GM12878 (cell line): ENCODE results near the gene LCOR. TPM values are rescaled to one million over a fixed set of nuclear protein-coding genes. Genes with fewer than 3 reads are reported as not detected.

ENCODE experiments used
- ATAC-seq: fragments of 200-7000 bp; cut with Tn5 transposase; 3 replicates; pipeline ENCODE4 v1.9.1; 2020; ENCODE audit warnings: mild to moderate bottlenecking, moderate library complexity
- BruUV-seq: library from RNA; stranded (reverse); fragments of 400-500 nt; replicated peaks from 2 replicates; lab custom pipeline; 2021; lab: Mats Ljungman, UMichigan
- CTCF ChIA-PET: fragments of 300-600 bp; sonication (Branson Sonifier 250); formaldehyde crosslinking; extraction: SDS; loops from one replicate; lab custom pipeline; 2021; ENCODE audit warnings: inconsistent platforms; lab: Yijun Ruan, JAX
- POLR2A ChIA-PET: fragments of 350-600 bp; formaldehyde crosslinking; extraction: SDS; loops from one replicate; lab custom pipeline; 2021; ENCODE audit warnings: inconsistent platforms; lab: Charles Lee
- RAD21 ChIA-PET: fragments of 300-600 bp; sonication (Branson Sonifier 250); formaldehyde crosslinking; loops from one replicate; lab custom pipeline; 2023; ENCODE audit warnings: antibody characterized with exemption; ENCODE audit not compliant: unreplicated experiment; lab: Charles Lee
- SMC1A ChIA-PET: fragments of 300-600 bp; sonication (Branson Sonifier 250); formaldehyde crosslinking; loops from one replicate; lab custom pipeline; 2023; ENCODE audit not compliant: unreplicated experiment, uncharacterized antibody; lab: Charles Lee
- DNase-seq: peaks from one replicate; pipeline ENCODE4 v3.0.0-alpha.2; 2011; ENCODE audit warnings: low read depth, low spot score
- FAIRE-seq: peaks from 3 replicates; lab custom pipeline; 2011; peaks lifted over from hg19 to GRCh38; lab: Jason Lieb, UNC
- H2AFZ ChIP-seq: 2 replicates; pipeline ENCODE4 v1.6.0; 2011; ENCODE audit warnings: low read depth, low read length, control low read depth; ENCODE audit not compliant: control insufficient read depth
- H3K27ac ChIP-seq: 2 replicates; pipeline ENCODE4 v1.5.1; 2011; ENCODE audit warnings: control low read depth; ENCODE audit not compliant: control insufficient read depth, insufficient read depth
- H3K27me3 ChIP-seq, 2 experiments: replicated peaks in 1 of 2; 2 replicates each; pipeline versions ENCODE4 v1.6.0 to v1.6.1; 2011; ENCODE audit warnings: low read length in 1 of 2; ENCODE audit not compliant: control insufficient read depth in 2 of 2, insufficient read depth in 2 of 2
- H3K36me3 ChIP-seq, 2 experiments: 2 replicates each; pipeline ENCODE4 v1.5.1; 2011; ENCODE audit warnings: low read length in 1 of 2; ENCODE audit not compliant: control insufficient read depth in 2 of 2, insufficient read depth in 2 of 2
- H3K4me1 ChIP-seq: 2 replicates; pipeline ENCODE4 v1.6.1; 2011; ENCODE audit warnings: mild to moderate bottlenecking, low read length, moderate library complexity, mixed read lengths; ENCODE audit not compliant: control insufficient read depth, insufficient read depth
- H3K4me2 ChIP-seq: 2 replicates; pipeline ENCODE4 v1.6.0; 2011; ENCODE audit warnings: control low read depth; ENCODE audit not compliant: control insufficient read depth, insufficient read depth
- H3K4me3 ChIP-seq: fragments of 200-600 bp; sonication (generic); 2 replicates; pipeline ENCODE4 v1.5.1; 2016
- H3K79me2 ChIP-seq: 2 replicates; pipeline ENCODE4 v1.6.0; 2011; ENCODE audit warnings: low read length; ENCODE audit not compliant: control insufficient read depth, insufficient read depth
- H3K9ac ChIP-seq: 2 replicates; pipeline ENCODE4 v1.8.0; 2011; ENCODE audit warnings: low read length, control low read depth, mixed read lengths; ENCODE audit not compliant: control insufficient read depth, insufficient read depth
- H3K9me3 ChIP-seq: replicated peaks from 3 replicates; pipeline ENCODE4 v1.5.1; 2011; ENCODE audit warnings: mild to moderate bottlenecking, low read length; ENCODE audit not compliant: control insufficient read depth, insufficient read depth
- H4K20me1 ChIP-seq: 2 replicates; pipeline ENCODE4 v1.6.0; 2011; ENCODE audit not compliant: control insufficient read depth, insufficient read depth
- EZH2 ChIP-seq: IDR thresholded peaks from 2 replicates; pipeline ENCODE4 v1.6.1; 2012; ENCODE audit warnings: low read depth, mild to moderate bottlenecking, control low read depth, inconsistent platforms, low read length, borderline replicate concordance; ENCODE audit not compliant: control insufficient read depth
- IKZF1 ChIP-seq: fragments of 450-650 bp; conservative IDR thresholded peaks from 2 replicates; pipeline ENCODE4 v1.6.1; 2017; ENCODE audit warnings: antibody characterized with exemption, mild to moderate bottlenecking
- JUNB ChIP-seq: IDR thresholded peaks from 2 replicates; pipeline ENCODE4 v1.6.1; 2016; ENCODE audit warnings: antibody characterized with exemption, mild to moderate bottlenecking
- MTA2 ChIP-seq: fragments of 450-650 bp; IDR thresholded peaks from 2 replicates; pipeline ENCODE4 v1.6.1; 2016; ENCODE audit warnings: low read depth, mild to moderate bottlenecking, moderate library complexity
- NR2C1 ChIP-seq: fragments of 450-650 bp; IDR thresholded peaks from 2 replicates; pipeline ENCODE4 v1.6.1; 2017; ENCODE audit warnings: antibody characterized with exemption, mild to moderate bottlenecking, moderate library complexity
- ZZZ3 ChIP-seq: IDR thresholded peaks from 2 replicates; pipeline ENCODE4 v1.6.1; 2011; ENCODE audit warnings: low read depth; ENCODE audit not compliant: control insufficient read depth, insufficient read length
- in situ Hi-C: fragments of 300-500 bp; cut with MboI; formaldehyde crosslinking; loops from 9 replicates; pipeline ENCODE4 v1.14.3; 2018; ENCODE audit warnings: mixed read lengths
- intact Hi-C: fragments of 100-400 bp; cut with micrococcal nuclease; formaldehyde crosslinking; loops from one replicate; pipeline ENCODE4 v1.14.2; 2022; ENCODE audit not compliant: unreplicated experiment
- polyA plus RNA-seq, 11 experiments: library from polyadenylated mRNA; depleted of rRNA in 4 of 11; unstranded in 6 of 11; stranded (reverse) in 5 of 11; fragments of >200 nt; fragmentation: Nextera tagmentation in 4 of 11; fragmentation: Illumina TruSeq in 1 of 11; extraction: Ambion mirVana in 4 of 11; extraction: Trizol in 1 of 11; gene quantifications; 1 replicate in 1 of 11; 2 replicates in 10 of 11; pipeline versions ENCODE4 v1.2.1 to v1.2.3, GENCODE V29; 2011 to 2016; ENCODE audit warnings: inconsistent platforms in 2 of 11, missing spikeins in 2 of 11, low read depth in 1 of 11
- total RNA-seq, 4 experiments: library from RNA; depleted of rRNA in 3 of 4; stranded (reverse); fragments of >200 nt in 3 of 4; fragmentation: Illumina TruSeq in 1 of 4; extraction: Trizol in 1 of 4; gene quantifications; 2 replicates each; pipeline versions ENCODE4 v1.2.1 to v1.2.3, GENCODE V29; 2013 to 2021

Gene LCOR
- total and polyA plus RNA-seq, 10 of the 15 experiments (the other 5 are each of a cell fraction or from before 2014, with no cell fraction given), result 1.6 to 22.0 (median 13.2) TPM

GRCh38 chr10:96863922-96864543, 31.9 kb downstream of the LCOR start (continued):
- peak; percentile 91 for TF ChIP-seq MTA2
- TF ChIP-seq NR2C1, result peak; percentile 18; the same call in 1 of the 2 replicates
- TF ChIP-seq IKZF1, result no peak; the same call in none of the 2 replicates

DNA sequence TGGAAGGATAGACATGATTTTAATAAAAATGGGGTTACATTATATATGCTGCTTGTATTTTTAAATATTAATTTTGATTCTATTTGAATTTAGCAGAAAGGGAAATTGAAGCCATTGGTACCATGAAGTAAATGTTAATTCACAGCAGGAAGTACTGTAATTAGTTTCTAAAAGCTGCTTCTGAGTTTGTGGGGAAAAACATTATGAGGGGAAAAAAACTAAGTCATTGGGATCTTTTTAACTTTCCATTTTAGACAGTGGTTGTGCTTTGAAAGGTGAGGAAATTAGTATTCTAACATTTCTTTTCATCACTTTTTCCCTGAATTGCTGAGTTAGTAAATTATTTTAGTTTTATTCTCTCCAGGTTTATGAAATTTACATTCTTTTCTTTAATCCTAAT, 41.0 kb downstream of the LCOR start:
- Histone ChIP-seq H3K36me3 (no peaks in the 10 kb centered on the region; a peak in 1 of 4 replicates), H3K9me3 (no peaks in the 10 kb centered on the region), H2AFZ (no peak overlapping the region), H3K27ac (no peak overlapping the region), H3K4me3 (no peak overlapping the region), H3K4me2 (no peak overlapping the region), H3K9ac (no peak overlapping the region), H4K20me1 (no peaks in the 10 kb centered on the region), H3K79me2 (peaks cover 68% of the 10 kb centered on the region), H3K4me1 (no peaks in the 10 kb centered on the region; the same call in 1 of the 2 replicates), H3K27me3 (no peaks in the 10 kb centered on the region)
- intact Hi-C loops, result no loop called here
- RAD21 ChIA-PET, result interaction anchor here (0.5 to 4.5 kb wide), 3 partner anchors 24 to 152 kb away, joined by 3 to 11 read pairs (median 4); no protein-coding TSS in a partner anchor
- ATAC-seq, result peak; percentile 27; the same call in 1 of the 3 replicates
- FAIRE-seq, result no peak
- TF ChIP-seq JUNB (peak; percentile 52; the same call in 1 of the 2 replicates), ZZZ3 (no peak), EZH2 (no peak)
- POLR2A ChIA-PET, result interaction anchor here (1.1 to 1.3 kb wide), 2 partner anchors 13 to 24 kb away, joined by 4 read pairs; no protein-coding TSS in a partner anchor
- in situ Hi-C loops, result no loop called here
- SMC1A ChIA-PET, result interaction anchor here (1.2 to 1.8 kb wide), 4 partner anchors 11 to 46 kb away, joined by 3 to 6 read pairs (median 4); no protein-coding TSS in a partner anchor
- DNase-seq, result no peak
- CTCF ChIA-PET, result interaction anchor here (1.0 to 2.6 kb wide), 6 partner anchors 9 to 337 kb away, joined by 3 to 9 read pairs (median 3); no protein-coding TSS in a partner anchor
- BruUV-seq, result no TSS peak
